Measurements from ENCODE around the gene ASMT. TPM values are rescaled to one million over a fixed set of nuclear protein-coding genes. Genes with fewer than 3 reads are reported as not detected.
"Not testable (repeated sequence)": the region's sequence is repeated elsewhere in the genome, so short reads cannot be mapped to it uniquely, and the experiment has no call there.

ASMT gene
- polyA plus RNA-seq, 2 donors = 0.06 to 0.26 TPM

GRCh38 chrX:1685444-1685880 lies 70.6 kb downstream of the ASMT start:
- H3K27ac ChIP-seq (ENCODE audit: low read depth in 2 of 2, low read length in 1 of 2); H3K27me3 ChIP-seq (ENCODE audit: control insufficient read depth in 1 of 2, insufficient read depth in 2 of 2, low read length in 2 of 2); H3K4me3 ChIP-seq (ENCODE audit: low read depth in 1 of 2, low read length in 2 of 2); H3K36me3 ChIP-seq (ENCODE audit: control insufficient read depth in 2 of 2, insufficient read depth in 2 of 2, low read length in 1 of 2); H3K4me1 ChIP-seq (ENCODE audit: control insufficient read depth in 2 of 2, insufficient read depth in 2 of 2, low read length in 1 of 2); H3K9me3 ChIP-seq (ENCODE audit: control insufficient read depth in 2 of 2, insufficient read depth in 1 of 2, low read depth in 1 of 2, low read length in 1 of 2): not testable (repeated sequence)
- WGBS, 2 donors = 84 to 88% methylated on average over 1 of the region's 3 CpGs

- H3K9me3 ChIP-seq (ENCODE audit: control insufficient read depth in 2 of 2, insufficient read depth in 1 of 2, low read depth in 1 of 2, low read length in 1 of 2) = no peaks in the 10 kb centered on the region
- H3K4me3 ChIP-seq (ENCODE audit: low read depth in 1 of 2, low read length in 2 of 2) = no peak overlapping the region
- H3K27me3 ChIP-seq (ENCODE audit: control insufficient read depth in 1 of 2, insufficient read depth in 2 of 2, low read length in 2 of 2) = no peaks in the 10 kb centered on the region
- H3K4me1 ChIP-seq (ENCODE audit: control insufficient read depth in 2 of 2, insufficient read depth in 2 of 2, low read length in 1 of 2) = no peaks in the 10 kb centered on the region
- no peaks in the 10 kb centered on the region for H3K36me3 ChIP-seq (ENCODE audit: control insufficient read depth in 2 of 2, insufficient read depth in 2 of 2, low read length in 1 of 2)
- WGBS, 2 donors = 61 to 62% methylated on average over 2 of the region's 2 CpGs
- H3K27ac ChIP-seq (ENCODE audit: low read depth in 2 of 2, low read length in 1 of 2) = no peak overlapping the region
Observed at GRCh38 chrX:1686642-1687041, 71.8 kb downstream of the ASMT start.

Other genes starting within 250 kb of the ASMT start
- gene SLC25A6, start 222.9 kb upstream of the ASMT start, polyA plus RNA-seq = 100 to 1,000 TPM; 133 to 354 TPM
- 10 to 100 TPM in 1 of 2 donors, 1 to 10 TPM in 1; 8.5 to 13.6 TPM for gene ASMTL, start 162.2 kb upstream of the ASMT start, polyA plus RNA-seq
- under 1 TPM; 0.24 TPM for gene P2RY8, start 77.9 kb upstream of the ASMT start, polyA plus RNA-seq
- 10 to 100 TPM; 23.9 to 42.8 TPM for gene AKAP17A, start 23.5 kb upstream of the ASMT start, polyA plus RNA-seq

Measured in esophagus (tissue), 2 donors.